Psoas muscle (tissue), 8 donors: ENCODE data around the gene ARFRP1. TPM values are rescaled to one million over a fixed set of nuclear protein-coding genes. Genes with fewer than 3 reads are reported as not detected.
"Not testable (repeated sequence)": the region's sequence is repeated elsewhere in the genome, so short reads cannot be mapped to it uniquely, and the experiment has no call there.

Experiments used
- ATAC-seq, 4 donors: fragments of 200-7000 bp; cut with Tn5 transposase; one replicate each; pipeline ENCODE4 v1.9.1; 2020; ENCODE audit warnings: moderate library complexity in 3 of 4, mild to moderate bottlenecking in 2 of 4
- DNase-seq, 2 donors: peaks; one replicate each; pipeline ENCODE4 v3.0.0-alpha.2; 2020
- H3K27ac ChIP-seq: fragments of 200-600 bp; one replicate; pipeline ENCODE4 v1.8.0; 2022
- H3K27me3 ChIP-seq, 3 donors: fragments of 200-600 bp in 1 of 3; one replicate each; pipeline versions ENCODE4 v1.6.1 to v1.8.0; 2013 to 2022; ENCODE audit warnings: low read length in 2 of 3, mild to moderate bottlenecking in 2 of 3, moderate library complexity in 1 of 3; ENCODE audit not compliant: insufficient read depth in 3 of 3
- H3K36me3 ChIP-seq, 2 donors: fragments of 200-600 bp in 1 of 2; one replicate each; pipeline versions ENCODE4 v1.6.1 to v1.8.0; 2013 to 2022; ENCODE audit warnings: low read depth in 1 of 2, mild to moderate bottlenecking in 1 of 2, moderate library complexity in 1 of 2; ENCODE audit not compliant: insufficient read depth in 1 of 2
- H3K4me1 ChIP-seq: fragments of 200-600 bp; one replicate; pipeline ENCODE4 v1.8.0; 2022
- H3K4me3 ChIP-seq: fragments of 200-600 bp; one replicate; pipeline ENCODE4 v1.8.0; 2022; ENCODE audit warnings: mild to moderate bottlenecking
- H3K9me3 ChIP-seq: fragments of 200-600 bp; one replicate; pipeline ENCODE4 v1.8.0; 2022
- CTCF ChIP-seq: fragments of 200-600 bp; IDR thresholded peaks from one replicate; pipeline ENCODE4 v1.8.0; 2022; ENCODE audit warnings: antibody characterized with exemption
- WGBS, 3 donors: extraction: QIAGEN DNeasy Blood & Tissue Kit; methylation state at CpG; one replicate each; pipeline versions ENCODE4 v1.1.6 to v1.1.7; 2013; 5-methylcytosine and 5-hydroxymethylcytosine counted together
- intact Hi-C, 2 donors: fragments of 100-400 bp; cut with DNase I; formaldehyde crosslinking; loops; one replicate each; pipeline versions ENCODE4 v1.11.0 to v1.14.2; 2022
- polyA plus RNA-seq, 3 donors: library from polyadenylated mRNA; stranded (reverse); fragments of 200-250 nt; gene quantifications; one replicate each; pipeline ENCODE4 v1.2.3, GENCODE V29; 2013
- total RNA-seq, 4 donors: library from RNA; stranded (reverse); fragmentation: NEBNext Ultra II Directional in 2 of 4; extraction: Animal tissue kit (Norgen Biotek cat#: 25700) in 2 of 4; gene quantifications; one replicate each; pipeline versions ENCODE4 v1.2.1 to v1.2.4, GENCODE V29; 2021 to 2023
- donor health status: healthy with polysubstance abuse.
- donor health status: DM: no; HTN: no; CAD: no; lungs with moderate emphysema.
- donor health status: Bipolar disorder and iron deficiency.
- donor health status: healthy.
- donor health status: DM: yes; HTN: yes; CAD: no.
- donor health status: DM: no; HTN: no; CAD: no.
- donor health status: DM: no; HTN: no; CAD: no.
- donor health status: DM: yes; HTN: yes; CAD: no.

Gene ARFRP1
- total and polyA plus RNA-seq, 7 donors, result 22.9 to 74.0 (median 32.5) TPM

GRCh38 chr20:63675681-63676368 is 32.0 kb downstream of the ARFRP1 start:
- no peak for DNase-seq

GRCh38 chr20:63673951-63674350 is 33.8 kb downstream of the ARFRP1 start:
- intact Hi-C loops, result no loop called here

More at GRCh38 chr20:63675681-63676368, 32.0 kb downstream of the ARFRP1 start:
- TF ChIP-seq CTCF, result no peak
- H3K27me3 ChIP-seq, result no peaks in the 10 kb centered on the region
- no peak overlapping the region for H3K4me3 ChIP-seq
- no peak for ATAC-seq
- no peaks in the 10 kb centered on the region for H3K4me1 ChIP-seq
- H3K36me3 ChIP-seq, result peaks cover 3 to 76% of the 10 kb centered on the region in 2 donors
- no peaks in the 10 kb centered on the region for H3K9me3 ChIP-seq
- WGBS, 3 donors, result 93 to 94% (median 93%) methylated on average over 20 of the region's 20 CpGs
- intact Hi-C loops, result no loop called here
- H3K27ac ChIP-seq, result no peak overlapping the region

GRCh38 chr20:63672666-63673065 is 35.1 kb downstream of the ARFRP1 start:
- no peak for TF ChIP-seq CTCF
- peaks cover 3 to 65% of the 10 kb centered on the region in 2 donors for H3K36me3 ChIP-seq
- ATAC-seq, result no peak
- DNase-seq, result no peak
- 87 to 95% (median 91%) methylated on average over 9 to 10 of the region's 10 CpGs for WGBS, 3 donors
- no peak overlapping the region for H3K4me3 ChIP-seq
- H3K4me1 ChIP-seq, result no peaks in the 10 kb centered on the region
- H3K27ac ChIP-seq, result no peak overlapping the region
- intact Hi-C loops, result no loop called here
- no peaks in the 10 kb centered on the region for H3K9me3 ChIP-seq
- no peaks in the 10 kb centered on the region for H3K27me3 ChIP-seq

More at GRCh38 chr20:63673951-63674350, 33.8 kb downstream of the ARFRP1 start:
- Histone ChIP-seq H3K9me3 (no peaks in the 10 kb centered on the region), H3K4me1 (no peaks in the 10 kb centered on the region), H3K4me3 (no peak overlapping the region), H3K27ac (no peak overlapping the region), H3K36me3 (peaks cover 3 to 62% of the 10 kb centered on the region in 2 donors), H3K27me3 (no peaks in the 10 kb centered on the region)
- no peak for DNase-seq
- TF ChIP-seq CTCF, result no peak
- ATAC-seq, result no peak
- WGBS, 3 donors, result 90 to 98% (median 97%) methylated on average over 11 to 14 of the region's 14 CpGs

- DNase-seq, H3K4me1 ChIP-seq, H3K9me3 ChIP-seq, intact Hi-C loops, H3K4me3 ChIP-seq, ATAC-seq, H3K27me3 ChIP-seq, H3K27ac ChIP-seq: not testable (repeated sequence)
- WGBS, 3 donors, result 94 to 95% (median 94%) methylated on average over 12 of the region's 12 CpGs
- H3K36me3 ChIP-seq, result peaks cover 6 to 66% of the 10 kb centered on the region in 2 donors
These were observed 36.1 kb downstream of the ARFRP1 start for GRCh38 chr20:63671695-63672094.

- Histone ChIP-seq H3K4me3 (no peak overlapping the region), H3K4me1 (no peaks in the 10 kb centered on the region), H3K9me3 (no peaks in the 10 kb centered on the region), H3K36me3 (peaks cover 4 to 62% of the 10 kb centered on the region in 2 donors), H3K27me3 (no peaks in the 10 kb centered on the region), H3K27ac (no peak overlapping the region)
- no peak for DNase-seq
- intact Hi-C loops, result no loop called here
- 93 to 94% (median 93%) methylated on average over 11 of the region's 11 CpGs for WGBS, 3 donors
- ATAC-seq, result no peak
- TF ChIP-seq CTCF, result no peak
These were observed 39.4 kb downstream of the ARFRP1 start for GRCh38 chr20:63668351-63668750.
